Dedifferentiated amniotic fluid mesenchymal stem cell (primary cell): ENCODE data around the gene DNM3.

ENCODE experiments used
- DNase-seq: peaks from one replicate; pipeline ENCODE4 v3.0.0-alpha.2; 2016; ENCODE audit errors: extremely low spot score

Gene DNM3

DNA sequence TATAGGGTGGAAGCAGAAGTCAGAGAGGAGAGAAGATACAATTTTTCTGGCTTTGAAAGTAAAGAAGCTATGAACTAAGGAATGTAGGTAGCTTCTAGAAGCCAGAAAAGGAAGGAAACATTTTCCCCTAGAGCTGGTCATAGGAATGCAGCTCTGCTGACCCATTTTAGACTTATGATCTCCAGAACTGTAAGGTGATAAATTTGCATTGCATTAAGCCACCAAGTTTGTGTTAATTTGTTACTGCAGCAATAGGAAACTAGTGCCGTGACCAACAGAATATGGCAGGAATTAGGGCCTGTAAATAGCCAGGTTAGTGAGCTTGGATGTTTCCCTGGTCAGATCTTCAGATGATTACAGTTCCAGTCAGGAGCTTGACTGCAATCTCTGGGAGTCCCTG, 334.9 kb downstream of the DNM3 start:
- no peak for DNase-seq

GRCh38 chr1:172177849-172178248, 336.6 kb downstream of the DNM3 start:
- no peak for DNase-seq

DNA sequence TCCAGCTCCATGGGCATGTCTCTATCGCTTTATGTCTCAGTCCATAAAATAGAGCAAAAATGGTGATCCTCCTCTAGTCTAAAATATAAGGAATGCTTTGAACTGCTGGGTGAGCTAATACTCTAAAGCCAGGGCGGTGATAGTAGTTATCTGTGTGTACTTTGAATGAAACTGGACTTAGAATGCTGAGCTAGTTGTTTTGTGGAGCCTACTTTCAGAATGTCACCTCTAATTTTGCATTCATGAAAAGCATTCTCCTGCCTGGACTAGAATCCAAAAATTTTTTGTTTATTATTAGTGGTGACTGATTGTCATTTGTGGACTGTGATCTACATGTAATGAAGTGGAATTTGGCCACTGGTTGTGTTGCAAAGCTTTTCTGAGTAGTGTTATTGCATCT, 337.6 kb downstream of the DNM3 start:
- DNase-seq, result no peak

DNA sequence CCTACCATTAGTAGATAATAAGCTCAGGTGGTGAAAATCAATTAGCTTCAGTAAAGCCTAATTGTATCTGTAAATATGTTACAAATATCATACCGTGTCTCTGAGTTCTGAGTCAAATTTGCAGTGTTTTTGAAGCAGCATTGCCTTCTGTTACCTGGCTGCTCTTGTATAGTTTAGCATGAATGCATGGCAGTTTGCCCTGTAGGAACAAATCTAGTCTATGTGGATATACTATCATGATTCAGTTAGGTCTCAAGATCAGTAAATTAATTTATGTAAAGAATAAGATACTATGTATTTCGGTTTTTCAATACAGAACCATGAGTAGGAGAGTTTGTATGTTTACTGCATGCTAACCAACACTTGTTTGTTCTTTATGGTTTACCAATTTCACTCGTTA, 338.6 kb downstream of the DNM3 start:
- DNase-seq, result no peak

DNA sequence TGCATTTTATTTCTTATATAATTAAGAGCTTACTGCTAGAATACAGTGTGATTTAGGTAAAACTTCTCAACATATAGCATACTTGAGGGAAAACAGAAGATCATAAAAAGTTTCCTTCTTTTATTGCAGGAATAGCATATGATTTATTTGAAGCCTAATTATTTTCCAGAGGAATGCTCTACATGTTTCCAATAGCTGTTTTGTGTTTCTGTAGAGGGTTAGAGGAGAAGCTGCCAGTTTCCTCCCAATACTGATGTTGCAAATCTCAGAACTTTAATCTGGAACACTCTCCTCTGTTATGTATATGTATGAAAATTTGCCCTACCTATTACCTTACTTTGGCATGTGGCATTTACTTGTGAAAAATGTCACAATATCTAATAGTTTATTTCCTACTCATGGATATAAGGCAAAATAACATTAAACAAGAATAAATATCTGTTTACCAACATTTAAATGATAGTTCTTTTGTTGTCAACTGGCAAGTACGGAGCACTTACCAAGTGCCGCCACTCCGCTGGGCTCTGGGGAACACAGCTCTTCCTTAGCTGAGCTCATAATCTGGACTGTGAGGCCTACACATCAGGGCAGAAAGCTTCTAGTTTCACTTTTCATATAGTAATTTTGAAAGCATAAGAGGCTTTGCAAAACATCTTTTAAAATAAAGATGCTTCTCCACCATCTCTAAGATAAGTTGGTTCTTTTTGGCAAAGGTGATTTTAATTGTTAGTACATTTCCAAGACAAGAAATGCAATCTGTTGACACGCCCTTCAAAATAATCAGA, 339.4 kb downstream of the DNM3 start:
- peak; percentile 55 for DNase-seq

DNA sequence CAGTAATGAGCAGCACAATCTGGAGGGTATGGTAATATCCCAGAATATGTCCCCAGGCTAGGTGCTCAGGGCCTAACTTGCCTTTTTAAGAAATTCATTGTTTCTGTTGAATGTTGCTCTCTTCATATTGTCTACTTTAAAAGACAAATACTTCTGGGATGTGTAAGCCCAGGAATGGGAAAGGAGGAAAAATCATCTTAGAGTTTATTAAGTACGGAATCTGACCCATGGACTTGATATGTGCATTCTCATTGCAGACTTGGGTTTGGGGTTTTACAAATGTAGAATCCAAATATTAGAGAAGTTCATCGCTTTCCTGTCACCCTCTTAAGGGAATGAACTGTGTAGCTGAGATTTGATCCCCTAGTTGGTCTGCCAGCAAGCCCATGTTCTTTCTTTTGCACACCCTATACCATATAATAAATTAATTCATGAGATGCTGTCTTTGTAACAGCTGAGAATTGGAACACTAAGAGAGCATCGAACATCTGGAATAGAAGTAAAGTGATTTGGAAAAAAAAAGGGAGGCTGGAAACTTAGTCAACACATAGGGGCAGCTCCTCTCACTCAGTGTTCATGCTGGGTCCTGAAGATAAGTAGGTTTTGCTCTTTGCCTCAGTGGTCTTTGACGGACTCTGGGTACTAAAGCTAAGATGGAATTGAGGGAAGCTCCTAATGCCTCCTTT, 343.4 kb downstream of the DNM3 start:
- no peak for DNase-seq

DNA sequence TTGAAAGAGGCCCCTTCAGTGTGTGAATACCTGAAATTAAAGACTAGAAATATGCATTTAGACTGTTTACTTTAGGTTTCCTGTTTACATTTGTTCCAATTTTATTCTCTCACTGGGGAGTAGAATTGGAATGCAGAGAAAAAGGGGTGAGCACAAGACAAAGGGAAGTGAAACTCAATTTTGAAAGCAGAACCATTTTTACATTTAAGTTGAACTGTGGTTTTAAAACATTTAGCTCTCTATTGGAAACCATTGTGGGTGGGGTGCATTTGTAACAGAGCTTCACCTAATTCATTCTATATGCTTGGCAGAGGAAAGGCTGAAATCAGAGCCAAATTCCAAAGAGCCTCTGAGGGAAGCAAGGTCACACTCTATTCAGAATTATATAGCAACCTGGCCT, 343.9 kb downstream of the DNM3 start:
- DNase-seq, result peak; percentile 27

GRCh38 chr1:172185996-172186395, 344.7 kb downstream of the DNM3 start:
- DNase-seq, result no peak

DNA sequence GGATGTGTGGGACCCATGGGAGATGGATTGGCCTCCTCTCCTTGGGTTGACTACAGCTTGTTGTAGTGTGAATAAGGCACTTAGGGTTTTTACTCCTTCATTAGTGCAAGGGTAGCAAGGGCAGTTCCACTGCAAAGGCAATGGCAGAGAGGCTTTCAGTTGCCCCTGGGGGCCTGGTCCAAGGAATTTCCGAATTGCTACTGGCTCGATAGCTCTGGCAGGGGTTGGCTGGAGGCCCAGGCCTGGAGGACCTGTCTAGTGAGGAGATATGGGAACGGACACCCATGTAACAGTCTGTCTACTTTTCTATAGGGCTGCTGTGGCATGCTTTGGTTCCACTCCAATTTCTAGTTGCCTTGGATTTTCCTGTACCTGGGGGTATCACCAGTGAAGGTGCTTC, 360.3 kb downstream of the DNM3 start:
- no peak for DNase-seq

GRCh38 chr1:172203135-172203823, 362.0 kb downstream of the DNM3 start:
- DNase-seq, result no peak

- DNase-seq, result no peak
Observed at GRCh38 chr1:172203902-172204301, 362.6 kb downstream of the DNM3 start.

GRCh38 chr1:172206256-172206655, 365.0 kb downstream of the DNM3 start:
- no peak for DNase-seq

DNA sequence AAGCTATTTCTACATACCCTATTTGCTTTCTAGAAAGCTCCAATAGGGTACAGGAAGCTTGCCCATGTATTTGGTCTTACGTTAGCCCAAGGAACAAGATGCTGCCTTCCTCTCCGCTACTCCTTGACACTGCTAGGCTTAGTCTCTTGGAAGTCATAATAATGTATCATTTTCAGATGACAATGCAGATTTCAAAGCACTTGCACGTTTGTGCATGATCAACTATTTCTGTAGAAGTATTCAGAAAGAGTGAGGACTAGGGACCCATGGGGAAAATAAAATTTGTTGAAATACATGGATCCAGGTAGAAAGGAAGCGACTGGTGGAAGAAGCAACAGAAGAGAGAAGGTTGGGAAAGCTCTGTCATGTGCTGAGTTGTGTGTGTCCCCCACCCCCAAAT, 367.3 kb downstream of the DNM3 start:
- DNase-seq, result no peak

DNA sequence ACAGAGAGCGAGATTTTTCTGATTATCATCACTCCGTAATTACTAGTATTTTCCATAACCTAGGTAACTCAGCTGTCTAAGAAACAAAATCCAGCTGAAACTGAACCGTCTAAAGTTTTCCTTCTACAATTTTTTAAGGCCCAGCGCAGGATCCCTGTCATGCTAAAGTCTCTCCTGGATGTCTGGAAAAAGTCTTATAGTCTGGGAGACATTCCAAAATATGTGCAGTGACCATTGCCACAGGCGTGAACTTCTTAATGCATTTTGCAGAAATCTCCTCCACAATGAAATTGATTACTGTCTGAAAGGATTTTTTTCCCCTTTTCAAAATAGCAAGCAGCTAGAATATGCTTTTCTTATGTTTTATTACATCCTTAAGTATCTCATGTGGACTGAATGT, 369.9 kb downstream of the DNM3 start:
- DNase-seq, result no peak

- DNase-seq, result no peak
Observed at GRCh38 chr1:172212124-172212523, 370.8 kb downstream of the DNM3 start.

DNA sequence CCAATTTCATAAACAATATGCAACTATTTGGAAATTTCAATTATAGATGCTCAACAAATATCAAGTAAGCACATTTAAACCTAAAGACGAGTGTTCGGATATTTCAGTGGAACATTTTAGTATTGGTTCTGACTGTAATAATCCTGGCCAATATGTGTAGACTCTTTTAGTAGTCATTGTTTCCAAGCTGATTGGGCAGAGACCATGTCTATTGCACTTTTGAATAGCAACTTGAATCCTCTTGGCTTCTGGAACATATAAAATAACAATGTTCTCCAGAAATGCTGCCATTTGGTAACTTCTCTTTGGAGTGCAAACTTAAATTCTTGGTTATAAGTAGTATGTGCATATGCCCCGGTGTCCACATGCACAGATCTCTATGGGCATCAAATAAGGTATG, 373.7 kb downstream of the DNM3 start:
- no peak for DNase-seq

- no peak for DNase-seq
Observed at GRCh38 chr1:172219966-172220365, 378.7 kb downstream of the DNM3 start.

GRCh38 chr1:172220376-172220775, 379.1 kb downstream of the DNM3 start:
- no peak for DNase-seq

GRCh38 chr1:172221436-172221835, 380.1 kb downstream of the DNM3 start:
- no peak for DNase-seq

DNA sequence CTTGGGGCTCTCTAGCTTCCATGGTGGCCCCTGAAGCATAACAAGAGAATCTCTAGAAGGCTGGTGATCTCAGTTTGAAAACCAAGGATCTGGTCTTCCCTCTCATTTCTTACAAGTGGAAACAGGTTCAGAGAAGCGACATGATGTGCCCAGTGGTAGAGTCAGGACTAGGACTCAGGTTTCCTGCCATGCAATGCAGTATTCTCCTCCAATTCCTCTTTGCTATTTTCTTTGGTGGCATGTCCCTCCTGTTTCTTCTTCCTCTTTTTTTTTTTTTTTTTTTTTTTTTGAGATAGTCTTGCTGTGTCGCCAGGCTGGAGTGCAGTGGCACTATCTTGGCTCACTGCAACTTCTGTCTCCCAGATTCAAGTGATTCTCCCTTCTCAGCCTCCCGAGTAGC, 383.6 kb downstream of the DNM3 start:
- no peak for DNase-seq

DNA sequence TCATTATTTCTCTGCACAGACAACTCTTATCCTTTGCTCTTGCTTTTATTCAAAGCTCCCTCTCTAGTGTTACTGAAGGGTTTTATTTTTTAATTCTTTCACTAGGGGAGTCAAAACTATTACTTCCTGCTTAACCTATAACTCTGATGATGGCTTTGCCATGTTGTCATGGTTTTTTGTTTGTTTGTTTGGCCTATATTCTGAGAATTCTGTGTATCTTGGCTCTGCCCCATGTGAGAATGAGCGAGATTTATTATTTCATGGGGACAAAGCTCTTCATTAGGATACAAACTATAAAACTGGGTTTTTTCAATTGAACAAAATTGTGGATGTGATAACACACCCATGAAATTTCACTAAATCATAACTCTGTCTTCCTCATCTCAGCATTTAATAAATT, 388.6 kb downstream of the DNM3 start:
- no peak for DNase-seq

DNA sequence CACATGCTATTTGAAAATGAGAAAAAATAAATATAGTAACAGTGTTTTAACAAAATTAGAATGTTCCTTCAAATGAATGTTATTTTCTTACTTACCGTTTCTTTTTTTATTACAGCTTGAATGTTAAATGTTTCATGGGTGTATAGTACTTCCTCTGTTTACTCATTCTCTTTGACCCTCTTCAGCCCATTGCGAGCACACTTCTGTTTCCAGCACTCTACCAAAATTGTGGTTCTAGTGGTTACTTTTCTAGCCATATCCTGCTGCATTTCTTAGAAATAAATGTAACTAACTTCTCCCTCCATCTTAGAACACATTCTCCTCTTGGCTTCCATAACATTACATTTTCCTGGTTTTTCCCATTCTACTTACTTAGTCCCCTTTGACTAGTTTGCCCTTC, 389.2 kb downstream of the DNM3 start:
- no peak for DNase-seq

GRCh38 chr1:172236958-172237357, 395.7 kb downstream of the DNM3 start:
- no peak for DNase-seq
